Common myeloid progenitor, CD34-positive (primary cell): ENCODE data around the gene PLK5.
A peak's percentile ranks its signal among the peaks of the same experiment; 100 is the strongest.

Experiments
- CTCF ChIA-PET: fragments of 350-600 bp; sonication (Branson Sonifier 250); formaldehyde crosslinking; loops from one replicate; lab custom pipeline; 2021; ENCODE audit warnings: antibody characterized with exemption; lab: Charles Lee
- POLR2A ChIA-PET: fragments of 350-600 bp; sonication (Branson Sonifier 250); formaldehyde crosslinking; loops from one replicate; lab custom pipeline; 2021; ENCODE audit warnings: antibody characterized with exemption; lab: Charles Lee
- DNase-seq, 3 donors: peaks; one replicate each; pipeline versions ENCODE4 v3.0.0 to v3.0.0-alpha.2; 2013
- H3K27ac ChIP-seq, 2 experiments: 1 replicate in 1 of 2; 2 replicates in 1 of 2; pipeline ENCODE4 v1.7.0; 2013; ENCODE audit warnings: inconsistent platforms in 2 of 2, low read length in 2 of 2, mild to moderate bottlenecking in 2 of 2, low read depth in 1 of 2, moderate library complexity in 1 of 2; ENCODE audit not compliant: severe bottlenecking in 2 of 2, insufficient read depth in 1 of 2, poor library complexity in 1 of 2
- H3K27me3 ChIP-seq, 5 experiments: replicated peaks in 2 of 5; 1 replicate in 3 of 5; 2 replicates in 2 of 5; pipeline versions ENCODE4 v1.6.1 to v1.7.0; 2013; ENCODE audit warnings: low read length in 4 of 5, mild to moderate bottlenecking in 2 of 5, moderate library complexity in 2 of 5, inconsistent platforms in 1 of 5; ENCODE audit not compliant: insufficient read depth in 5 of 5, control insufficient read depth in 4 of 5
- H3K36me3 ChIP-seq, 4 experiments: 1 replicate in 2 of 4; 2 replicates in 2 of 4; pipeline versions ENCODE4 v1.6.1 to v1.7.0; 2013; ENCODE audit warnings: low read length in 3 of 4, control low read depth in 1 of 4, mild to moderate bottlenecking in 1 of 4; ENCODE audit not compliant: control insufficient read depth in 4 of 4, insufficient read depth in 4 of 4
- H3K4me1 ChIP-seq, 4 experiments: 1 replicate in 3 of 4; 2 replicates in 1 of 4; pipeline versions ENCODE4 v1.6.1 to v1.7.1; 2013; ENCODE audit warnings: low read length in 3 of 4, mild to moderate bottlenecking in 3 of 4, control low read depth in 1 of 4, inconsistent platforms in 1 of 4, moderate library complexity in 1 of 4; ENCODE audit not compliant: control insufficient read depth in 4 of 4, insufficient read depth in 4 of 4; ENCODE audit errors: control extremely low read depth in 1 of 4
- H3K4me3 ChIP-seq, 7 experiments: 1 replicate in 4 of 7; 2 replicates in 3 of 7; pipeline versions ENCODE4 v1.5.1 to v1.7.0; 2013; ENCODE audit warnings: mild to moderate bottlenecking in 7 of 7, low read length in 6 of 7, moderate library complexity in 6 of 7, inconsistent platforms in 2 of 7, low read depth in 2 of 7, control low read depth in 1 of 7; ENCODE audit not compliant: insufficient read depth in 4 of 7, control insufficient read depth in 1 of 7; ENCODE audit errors: extremely low read depth in 1 of 7
- H3K9me3 ChIP-seq, 5 experiments: 1 replicate in 4 of 5; 2 replicates in 1 of 5; pipeline versions ENCODE4 v1.6.1 to v1.7.1; 2013; ENCODE audit warnings: low read length in 4 of 5, mild to moderate bottlenecking in 2 of 5, inconsistent platforms in 1 of 5, low read depth in 1 of 5, moderate library complexity in 1 of 5; ENCODE audit not compliant: control insufficient read depth in 4 of 5, insufficient read depth in 2 of 5; ENCODE audit errors: control extremely low read depth in 1 of 5
- WGBS: methylation state at CpG from one replicate; pipeline ENCODE4 v1.1.5; 2013; ENCODE audit not compliant: insufficient coverage; 5-methylcytosine and 5-hydroxymethylcytosine counted together

Gene PLK5

DNA sequence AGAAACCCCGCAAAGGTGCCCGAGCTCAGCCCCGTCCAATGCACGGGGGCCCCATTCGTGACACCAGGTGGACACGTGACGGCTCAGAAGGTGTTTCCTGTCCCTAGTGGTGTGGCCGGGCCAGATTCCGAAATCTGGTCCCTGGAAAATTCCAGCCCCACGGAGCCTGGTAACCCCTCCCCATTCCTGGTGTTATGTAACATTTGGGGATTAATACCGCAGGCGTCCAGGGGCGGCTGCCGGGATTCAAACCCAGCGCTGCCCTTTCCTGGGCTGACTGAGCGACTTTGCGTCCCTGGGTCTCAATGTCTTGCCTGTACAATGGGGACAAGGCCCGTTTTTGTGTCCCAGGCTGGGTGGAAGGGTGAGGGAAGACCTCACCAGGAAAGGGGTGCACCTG lies 1.0 kb upstream of the PLK5 start:
- DNase-seq: no peak
- no peak overlapping the region for H3K27ac ChIP-seq
- no peaks in the 10 kb centered on the region for H3K9me3 ChIP-seq
- peaks cover 4 to 77% (median 26%) of the 10 kb centered on the region in 5 experiments for H3K27me3 ChIP-seq
- 72% methylated on average over 17 of the region's 18 CpGs for WGBS
- H3K36me3 ChIP-seq: no peaks in the 10 kb centered on the region
- H3K4me3 ChIP-seq: no peak overlapping the region
- POLR2A ChIA-PET: no interaction called here
- CTCF ChIA-PET: no interaction called here
- H3K4me1 ChIP-seq: peaks cover 0 to 4% (median 0%) of the 10 kb centered on the region in 4 experiments

DNA sequence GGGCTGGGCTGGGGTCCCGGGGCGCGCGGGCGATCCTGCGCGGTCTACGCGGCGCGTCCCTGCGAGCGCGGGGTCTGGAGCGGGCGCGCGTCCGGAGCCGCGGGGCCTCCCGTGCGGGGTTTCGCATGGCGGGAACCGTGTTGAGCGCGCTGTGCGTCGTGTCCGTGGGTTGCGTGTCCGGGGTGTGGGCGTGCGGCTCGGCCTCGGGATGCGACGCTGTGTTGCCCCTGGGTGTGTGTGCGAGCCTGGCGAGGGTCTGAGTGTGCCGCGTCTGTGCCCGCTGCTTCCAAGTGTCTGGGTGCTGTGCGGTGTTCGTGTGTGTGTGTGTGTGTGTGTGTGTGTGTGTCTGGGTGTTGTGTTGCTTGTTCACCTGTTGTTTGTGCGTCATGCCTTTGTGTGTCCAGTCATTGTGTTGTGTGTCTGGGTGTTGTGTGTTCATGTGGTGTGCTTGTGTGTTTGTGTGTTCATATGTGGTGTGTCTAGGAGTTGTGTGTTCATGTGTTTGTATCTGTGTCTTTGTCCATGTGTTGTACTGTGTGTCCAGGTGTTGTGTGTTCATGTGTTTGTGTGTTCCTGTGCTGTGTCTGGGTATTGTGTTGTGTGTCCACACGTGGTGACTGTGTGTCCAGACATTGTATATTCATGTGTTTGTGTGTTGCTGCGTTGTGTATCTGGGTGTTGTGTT lies 552 bp downstream of the PLK5 start:
- 14% methylated on average over 33 of the region's 49 CpGs for WGBS
- POLR2A ChIA-PET: no interaction called here
- Histone ChIP-seq H3K9me3 (no peaks in the 10 kb centered on the region), H3K27me3 (peaks cover 4 to 67% (median 22%) of the 10 kb centered on the region in 5 experiments), H3K4me1 (peaks cover 0 to 4% (median 0%) of the 10 kb centered on the region in 4 experiments), H3K36me3 (no peaks in the 10 kb centered on the region), H3K27ac (no peak overlapping the region), H3K4me3 (peak overlapping the region in 1 of 7 experiments; percentile 11)
- CTCF ChIA-PET: no interaction called here
- no peak for DNase-seq

DNA sequence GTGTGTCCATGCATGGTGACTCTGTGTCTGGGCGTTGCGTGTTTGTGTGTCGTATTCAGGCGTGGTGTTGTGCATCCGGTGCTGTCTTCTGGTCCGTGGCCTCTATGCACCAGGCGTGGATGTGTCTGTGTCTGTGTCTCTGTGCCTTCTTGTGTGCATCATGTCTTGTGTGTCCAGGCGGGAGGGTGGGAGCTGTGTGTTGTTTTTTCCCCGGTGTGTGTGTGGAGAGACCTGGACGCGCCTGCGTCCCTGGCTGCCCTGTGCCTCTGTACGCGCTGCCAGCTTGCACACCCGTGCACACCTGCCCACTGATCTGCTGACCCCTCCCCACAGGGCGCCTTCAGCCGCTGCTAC lies 1.1 kb downstream of the PLK5 start:
- Histone ChIP-seq H3K4me1 (peaks cover 0 to 4% (median 0%) of the 10 kb centered on the region in 4 experiments), H3K27me3 (peaks cover 4 to 69% (median 22%) of the 10 kb centered on the region in 5 experiments), H3K9me3 (no peaks in the 10 kb centered on the region), H3K36me3 (no peaks in the 10 kb centered on the region), H3K4me3 (no peak overlapping the region), H3K27ac (no peak overlapping the region)
- WGBS: 63% methylated on average over 13 of the region's 17 CpGs
- CTCF ChIA-PET: no interaction called here
- POLR2A ChIA-PET: no interaction called here
- DNase-seq: no peak

GRCh38 chr19:1525343-1525742 lies 1.5 kb downstream of the PLK5 start:
- H3K27me3 ChIP-seq: peaks cover 4 to 68% (median 22%) of the 10 kb centered on the region in 5 experiments

GRCh38 chr19:1526066-1526778 lies 2.3 kb downstream of the PLK5 start:
- Histone ChIP-seq H3K4me1 (peaks cover 0 to 4% (median 0%) of the 10 kb centered on the region in 4 experiments), H3K4me3 (no peak overlapping the region), H3K27me3 (peaks cover 4 to 64% (median 22%) of the 10 kb centered on the region in 5 experiments), H3K36me3 (no peaks in the 10 kb centered on the region), H3K9me3 (no peaks in the 10 kb centered on the region), H3K27ac (no peak overlapping the region)
- WGBS: 80% methylated on average over 33 of the region's 33 CpGs
- ChIA-PET CTCF (no interaction called here), POLR2A (no interaction called here)
- no peak for DNase-seq

More at GRCh38 chr19:1525343-1525742, 1.5 kb downstream of the PLK5 start:
- Histone ChIP-seq H3K36me3 (no peaks in the 10 kb centered on the region), H3K27ac (no peak overlapping the region), H3K4me1 (peaks cover 0 to 4% (median 0%) of the 10 kb centered on the region in 4 experiments), H3K9me3 (no peaks in the 10 kb centered on the region), H3K4me3 (no peak overlapping the region)
- ChIA-PET CTCF (no interaction called here), POLR2A (no interaction called here)
- no peak for DNase-seq
- 65% methylated on average over 28 of the region's 31 CpGs for WGBS

DNA sequence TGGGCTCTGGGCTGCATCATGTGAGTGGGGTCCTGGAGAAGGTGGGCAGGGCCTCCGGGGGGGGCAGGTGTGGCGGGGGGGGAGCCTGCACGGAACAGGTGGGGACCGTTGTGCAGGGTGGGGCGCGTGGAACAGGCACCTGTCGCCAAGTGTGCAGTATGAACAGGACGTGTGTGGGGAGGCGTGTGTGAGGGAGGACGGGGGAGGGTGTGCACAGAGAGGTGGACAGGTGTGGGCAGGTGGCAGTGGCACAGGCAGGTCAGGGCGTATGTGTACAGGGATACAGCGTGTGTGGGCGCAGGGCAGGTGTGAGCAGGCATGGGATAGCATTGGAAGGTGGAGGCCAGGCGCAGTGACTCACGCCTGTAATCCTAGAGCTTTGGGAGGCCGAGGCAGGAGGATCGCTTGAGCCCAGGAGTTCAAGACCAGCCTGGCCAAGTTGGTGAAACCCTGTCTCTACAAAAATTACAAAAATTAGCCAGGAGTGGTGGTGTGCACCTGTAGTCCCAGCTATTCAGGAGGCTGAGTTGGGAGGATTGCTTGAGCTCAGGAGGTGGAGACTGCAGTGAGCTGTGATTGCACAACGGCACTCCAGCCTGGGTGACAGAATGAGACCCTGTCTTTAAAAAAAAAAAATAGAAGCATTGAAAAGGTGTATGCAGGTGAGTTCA lies 3.2 kb downstream of the PLK5 start:
- ChIA-PET CTCF (interaction anchor here (0.6 kb wide), 1 partner anchor 66 kb away, joined by 3 read pairs; no protein-coding TSS in a partner anchor), POLR2A (no interaction called here)
- no peaks in the 10 kb centered on the region for H3K36me3 ChIP-seq
- H3K27ac ChIP-seq: no peak overlapping the region
- H3K27me3 ChIP-seq: peaks cover 4 to 58% (median 19%) of the 10 kb centered on the region in 5 experiments
- no peak for DNase-seq
- no peak overlapping the region for H3K4me3 ChIP-seq
- H3K9me3 ChIP-seq: no peaks in the 10 kb centered on the region
- H3K4me1 ChIP-seq: peaks cover 0 to 4% (median 0%) of the 10 kb centered on the region in 4 experiments
- 87% methylated on average over 14 of the region's 18 CpGs for WGBS
